Measurements from ENCODE around the gene RTCA. TPM values are rescaled to one million over a fixed set of nuclear protein-coding genes. Genes with fewer than 3 reads are reported as not detected.

RTCA gene
- total RNA-seq, 5 donors from 2014 or later (not counting 1 experiment from before 2014, with no cell fraction given), result 36.0 to 53.6 (median 40.1) TPM

DNA sequence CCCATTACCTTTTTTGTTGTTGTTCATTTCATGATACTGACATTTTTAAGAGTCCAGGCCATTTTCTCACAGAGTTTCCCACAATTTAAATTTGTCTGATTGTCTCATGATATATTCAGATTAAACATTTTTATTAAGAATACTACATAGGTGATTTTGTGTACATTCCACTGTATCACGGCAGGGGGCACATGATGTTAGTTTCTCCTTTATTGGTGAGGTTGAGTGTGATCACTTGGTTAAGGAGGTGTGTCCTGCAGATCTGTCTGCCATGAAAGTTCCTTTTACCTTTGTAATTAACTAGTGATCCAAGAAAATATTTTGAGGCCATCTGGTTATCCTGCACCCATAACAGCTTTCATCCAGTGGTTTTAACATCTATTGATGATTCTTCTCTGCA, 11.8 kb downstream of the RTCA start:
- Mint-ChIP-seq H3K4me3 (no peak overlapping the region), H3K4me1 (peaks cover 30 to 38% (median 32%) of the 10 kb centered on the region in 3 donors), H3K27ac (peak overlapping the region; percentile 0 to 67), H3K27me3 (no peaks in the 10 kb centered on the region), H3K36me3 (peaks cover 56% of the 10 kb centered on the region), H3K9me3 (no peaks in the 10 kb centered on the region)
- H3K27ac ChIP-seq (ENCODE audit: low read length), result no peak overlapping the region
- ATAC-seq (replicated peaks in 1 of 4) (peak in 3 of 4 experiments; percentile 45 to 57 (median 56)), DNase-seq (peak in 26 of 35 experiments; percentile 2 to 56 (median 20))
- H3K27me3 ChIP-seq (replicated peaks in 1 of 2; ENCODE audit: control insufficient read depth in 2 of 2, extremely low read depth in 1 of 2, insufficient read depth in 2 of 2, low read length in 1 of 2), result no peaks in the 10 kb centered on the region
- H3K4me1 ChIP-seq (ENCODE audit: control insufficient read depth in 1 of 2, extremely low read depth in 1 of 2, insufficient read depth in 2 of 2, low read length in 2 of 2), result no peaks in the 10 kb centered on the region
- H3K36me3 ChIP-seq (ENCODE audit: control insufficient read depth in 2 of 2, extremely low read depth in 1 of 2, insufficient read depth in 1 of 2, low read length in 1 of 2), result peaks cover 3 to 80% of the 10 kb centered on the region in 2 donors
- H3K4me3 ChIP-seq (ENCODE audit: control insufficient read depth in 1 of 2, extremely low read depth in 1 of 2, low read length in 1 of 2), result no peak overlapping the region
- ChIA-PET POLR2A (no interaction called here), CTCF (interaction anchor here (0.7 to 1.9 kb wide), 4 partner anchors 179 to 257 kb away, joined by 3 to 7 read pairs (median 4); no protein-coding TSS in a partner anchor)
- H3K9me3 ChIP-seq, result no peaks in the 10 kb centered on the region
- WGBS (ENCODE audit: insufficient coverage), result no CpG with 5 or more reads among the region's 1 CpG

DNA sequence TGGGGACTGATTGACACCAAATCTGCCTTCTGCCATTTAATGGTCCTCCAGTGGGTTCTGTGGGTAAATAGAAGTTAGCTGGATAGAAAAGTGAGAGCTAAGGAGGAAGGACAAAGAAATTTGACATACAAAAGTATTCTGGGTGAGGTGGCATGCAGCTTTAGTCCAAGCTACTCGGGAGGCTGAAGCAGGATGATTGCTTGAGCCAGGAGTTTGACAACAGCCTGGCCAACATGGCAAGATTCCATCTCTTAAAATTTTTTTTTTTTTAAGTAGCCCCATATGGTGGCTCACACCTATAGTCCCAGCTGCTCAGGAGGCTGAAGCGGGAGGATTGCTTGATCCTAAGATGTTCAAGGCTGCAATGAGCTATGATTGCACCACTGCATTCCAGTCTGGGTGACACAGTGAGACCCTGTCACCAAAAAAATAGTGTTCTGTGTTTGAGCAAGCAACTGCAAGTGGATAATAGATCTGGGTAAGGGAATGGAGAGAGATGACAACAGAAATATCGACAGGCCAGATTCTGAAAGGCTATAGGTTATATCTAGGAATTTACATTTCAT, 13.4 kb downstream of the RTCA start:
- peaks cover 54% of the 10 kb centered on the region for H3K36me3 Mint-ChIP-seq

DNA sequence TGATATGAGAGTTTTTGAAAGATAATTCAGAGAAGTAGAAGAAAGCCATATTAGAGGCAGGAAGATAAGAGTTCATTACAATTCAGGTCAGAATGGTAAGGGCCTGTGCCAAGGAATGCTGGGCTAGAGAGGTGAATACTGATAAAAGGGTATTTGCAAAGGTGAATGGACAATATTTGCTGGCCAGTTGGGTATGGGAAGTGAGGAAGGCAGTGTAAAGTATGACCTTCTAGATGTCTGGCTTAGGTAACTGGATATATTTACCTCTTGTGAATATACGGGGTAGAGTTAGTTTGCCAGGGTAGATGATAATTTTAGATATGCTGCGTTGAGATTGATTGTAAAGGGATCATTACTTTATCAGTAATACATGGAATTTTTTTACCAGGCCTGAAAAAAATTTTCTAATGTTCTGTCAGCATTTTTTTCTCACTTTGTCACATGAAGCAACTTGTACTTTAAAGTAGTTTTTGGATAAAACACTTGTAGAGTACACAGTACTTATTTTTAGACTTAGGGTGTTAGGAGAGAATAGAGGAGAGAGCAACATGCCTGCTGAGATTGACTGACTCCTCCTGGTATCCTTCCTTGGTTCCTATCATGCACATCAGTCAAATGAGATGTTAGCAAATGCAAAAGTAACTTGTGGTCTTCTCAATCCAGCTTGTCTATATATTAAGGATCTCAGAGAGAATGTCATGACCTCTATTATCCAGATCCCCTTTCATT, 14.1 kb downstream of the RTCA start:
- Histone ChIP-seq H3K27me3 (replicated peaks in 1 of 2; ENCODE audit: control insufficient read depth in 2 of 2, extremely low read depth in 1 of 2, insufficient read depth in 2 of 2, low read length in 1 of 2) (no peaks in the 10 kb centered on the region), H3K9me3 (no peaks in the 10 kb centered on the region), H3K27ac (ENCODE audit: low read length) (no peak overlapping the region), H3K4me1 (ENCODE audit: control insufficient read depth in 1 of 2, extremely low read depth in 1 of 2, insufficient read depth in 2 of 2, low read length in 2 of 2) (no peaks in the 10 kb centered on the region), H3K4me3 (ENCODE audit: control insufficient read depth in 1 of 2, extremely low read depth in 1 of 2, low read length in 1 of 2) (no peak overlapping the region), H3K36me3 (ENCODE audit: control insufficient read depth in 2 of 2, extremely low read depth in 1 of 2, insufficient read depth in 1 of 2, low read length in 1 of 2) (peaks cover 6 to 75% of the 10 kb centered on the region in 2 donors)
- ATAC-seq (replicated peaks in 1 of 4) (no peak), DNase-seq (no peak)
- peaks cover 51% of the 10 kb centered on the region for H3K36me3 Mint-ChIP-seq
- no CpG with 5 or more reads among the region's 2 CpGs for WGBS (ENCODE audit: insufficient coverage)
- no peak overlapping the region for H3K4me3 Mint-ChIP-seq
- H3K9me3 Mint-ChIP-seq, result no peaks in the 10 kb centered on the region
- H3K27ac Mint-ChIP-seq, result peak overlapping the region in 1 of 2 donors; percentile 2
- H3K27me3 Mint-ChIP-seq, result no peaks in the 10 kb centered on the region
- H3K4me1 Mint-ChIP-seq, result peaks cover 22 to 31% (median 25%) of the 10 kb centered on the region in 3 donors
- ChIA-PET POLR2A (interaction anchor here in 1 of 2 donors (0.5 kb wide), 1 partner anchor 1394 kb away, joined by 3 read pairs; no protein-coding TSS in a partner anchor), CTCF (interaction anchor here in 1 of 2 donors (1.6 kb wide), 1 partner anchor 177 kb away, joined by 4 read pairs; no protein-coding TSS in a partner anchor)

More for the DNA sequence above, 13.4 kb downstream of the RTCA start:
- DNase-seq (no peak), ATAC-seq (replicated peaks in 1 of 4) (no peak)
- Mint-ChIP-seq H3K4me3 (no peak overlapping the region), H3K9me3 (no peaks in the 10 kb centered on the region), H3K27ac (peak overlapping the region in 1 of 2 donors; percentile 26), H3K27me3 (no peaks in the 10 kb centered on the region), H3K4me1 (peaks cover 22 to 31% (median 27%) of the 10 kb centered on the region in 3 donors)
- H3K4me3 ChIP-seq (ENCODE audit: control insufficient read depth in 1 of 2, extremely low read depth in 1 of 2, low read length in 1 of 2), result no peak overlapping the region
- H3K9me3 ChIP-seq, result no peaks in the 10 kb centered on the region
- H3K27me3 ChIP-seq (replicated peaks in 1 of 2; ENCODE audit: control insufficient read depth in 2 of 2, extremely low read depth in 1 of 2, insufficient read depth in 2 of 2, low read length in 1 of 2), result no peaks in the 10 kb centered on the region
- H3K36me3 ChIP-seq (ENCODE audit: control insufficient read depth in 2 of 2, extremely low read depth in 1 of 2, insufficient read depth in 1 of 2, low read length in 1 of 2), result peaks cover 4 to 73% of the 10 kb centered on the region in 2 donors
- 100% methylated on average over 1 of the region's 3 CpGs for WGBS (ENCODE audit: insufficient coverage)
- ChIA-PET CTCF (interaction anchor here (0.7 to 1.9 kb wide), 3 partner anchors 177 to 475 kb away, joined by 3 to 4 read pairs (median 4); no protein-coding TSS in a partner anchor), POLR2A (interaction anchor here in 1 of 2 donors (0.5 kb wide), 1 partner anchor 1394 kb away, joined by 3 read pairs; no protein-coding TSS in a partner anchor)
- no peak overlapping the region for H3K27ac ChIP-seq (ENCODE audit: low read length)
- H3K4me1 ChIP-seq (ENCODE audit: control insufficient read depth in 1 of 2, extremely low read depth in 1 of 2, insufficient read depth in 2 of 2, low read length in 2 of 2), result no peaks in the 10 kb centered on the region

DNA sequence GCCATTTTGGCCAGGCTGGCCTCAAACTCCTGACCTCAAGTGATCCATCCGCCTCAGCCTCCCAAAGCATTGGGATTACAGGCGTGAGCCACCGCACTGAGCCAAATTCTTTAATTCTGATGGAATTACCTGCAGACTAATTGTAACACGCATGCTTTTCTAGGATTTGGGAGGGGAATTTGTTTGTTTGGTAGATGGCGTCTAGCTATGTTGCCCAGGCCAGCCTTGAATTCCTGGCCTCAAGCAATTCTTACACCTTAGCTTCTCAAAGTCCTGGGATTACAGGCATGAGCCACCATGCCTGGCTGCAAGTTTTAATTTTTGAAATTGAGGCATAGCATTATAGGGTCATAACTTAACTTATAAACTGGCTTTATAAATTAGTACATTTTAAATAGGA, 18.6 kb downstream of the RTCA start:
- WGBS (ENCODE audit: insufficient coverage), result 100% methylated on average over 5 of the region's 5 CpGs
- Mint-ChIP-seq H3K27me3 (no peaks in the 10 kb centered on the region), H3K36me3 (peaks cover 33% of the 10 kb centered on the region), H3K9me3 (no peaks in the 10 kb centered on the region), H3K4me3 (no peak overlapping the region), H3K4me1 (peaks cover 5 to 14% (median 6%) of the 10 kb centered on the region in 3 donors), H3K27ac (no peak overlapping the region)
- Histone ChIP-seq H3K4me3 (ENCODE audit: control insufficient read depth in 1 of 2, extremely low read depth in 1 of 2, low read length in 1 of 2) (no peak overlapping the region), H3K27ac (ENCODE audit: low read length) (no peak overlapping the region), H3K4me1 (ENCODE audit: control insufficient read depth in 1 of 2, extremely low read depth in 1 of 2, insufficient read depth in 2 of 2, low read length in 2 of 2) (no peaks in the 10 kb centered on the region), H3K9me3 (no peaks in the 10 kb centered on the region), H3K27me3 (replicated peaks in 1 of 2; ENCODE audit: control insufficient read depth in 2 of 2, extremely low read depth in 1 of 2, insufficient read depth in 2 of 2, low read length in 1 of 2) (no peaks in the 10 kb centered on the region), H3K36me3 (ENCODE audit: control insufficient read depth in 2 of 2, extremely low read depth in 1 of 2, insufficient read depth in 1 of 2, low read length in 1 of 2) (peaks cover 3 to 68% of the 10 kb centered on the region in 2 donors)
- ATAC-seq (replicated peaks in 1 of 4) (no peak), DNase-seq (no peak)
- CTCF ChIA-PET, result interaction anchor here (0.5 to 0.6 kb wide), 2 partner anchors 575 to 1141 kb away, joined by 3 read pairs; no protein-coding TSS in a partner anchor
- POLR2A ChIA-PET, result interaction anchor here in 1 of 2 donors (0.6 kb wide), 1 partner anchor 837 kb away, joined by 3 read pairs; no protein-coding TSS in a partner anchor

DNA sequence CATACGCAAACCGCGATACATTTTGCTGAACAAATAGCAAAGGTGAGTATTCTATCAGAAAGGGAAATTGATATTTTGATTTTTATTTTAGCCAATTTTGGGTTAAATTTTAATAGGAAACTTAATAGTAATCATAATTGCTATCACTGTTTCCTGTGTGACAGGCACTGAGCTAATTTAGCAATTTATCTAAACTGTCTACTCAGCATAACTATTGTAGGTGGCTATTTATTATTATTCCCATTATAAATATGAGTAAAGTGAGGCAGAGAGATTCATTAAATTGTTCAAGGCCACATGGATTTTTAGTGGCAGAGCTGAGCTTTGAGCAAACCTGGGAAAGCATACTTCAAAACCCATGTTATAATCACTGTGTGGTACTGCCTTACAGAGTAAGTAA, 21.1 kb downstream of the RTCA start:
- POLR2A ChIA-PET, result interaction anchor here (0.6 to 1.0 kb wide), 4 partner anchors 12 to 656 kb away, joined by 3 to 8 read pairs (median 4); partner anchors contain the start of gene RTCA (in 1 of the 2)
- Mint-ChIP-seq H3K27ac (no peak overlapping the region), H3K4me3 (no peak overlapping the region), H3K4me1 (peaks cover 0 to 2% (median 1%) of the 10 kb centered on the region in 3 donors), H3K36me3 (peaks cover 29% of the 10 kb centered on the region), H3K9me3 (no peaks in the 10 kb centered on the region), H3K27me3 (no peaks in the 10 kb centered on the region)
- Histone ChIP-seq H3K4me3 (ENCODE audit: control insufficient read depth in 1 of 2, extremely low read depth in 1 of 2, low read length in 1 of 2) (no peak overlapping the region), H3K27me3 (replicated peaks in 1 of 2; ENCODE audit: control insufficient read depth in 2 of 2, extremely low read depth in 1 of 2, insufficient read depth in 2 of 2, low read length in 1 of 2) (no peaks in the 10 kb centered on the region), H3K27ac (ENCODE audit: low read length) (no peak overlapping the region), H3K36me3 (ENCODE audit: control insufficient read depth in 2 of 2, extremely low read depth in 1 of 2, insufficient read depth in 1 of 2, low read length in 1 of 2) (peaks cover 3 to 70% of the 10 kb centered on the region in 2 donors), H3K4me1 (ENCODE audit: control insufficient read depth in 1 of 2, extremely low read depth in 1 of 2, insufficient read depth in 2 of 2, low read length in 2 of 2) (no peaks in the 10 kb centered on the region), H3K9me3 (no peaks in the 10 kb centered on the region)
- CTCF ChIA-PET, result interaction anchor here (0.5 to 1.8 kb wide), 5 partner anchors 10 to 589 kb away, joined by 3 to 8 read pairs (median 3); no protein-coding TSS in a partner anchor
- DNase-seq (no peak), ATAC-seq (replicated peaks in 1 of 4) (no peak)
- no CpG with 5 or more reads among the region's 3 CpGs for WGBS (ENCODE audit: insufficient coverage)

DNA sequence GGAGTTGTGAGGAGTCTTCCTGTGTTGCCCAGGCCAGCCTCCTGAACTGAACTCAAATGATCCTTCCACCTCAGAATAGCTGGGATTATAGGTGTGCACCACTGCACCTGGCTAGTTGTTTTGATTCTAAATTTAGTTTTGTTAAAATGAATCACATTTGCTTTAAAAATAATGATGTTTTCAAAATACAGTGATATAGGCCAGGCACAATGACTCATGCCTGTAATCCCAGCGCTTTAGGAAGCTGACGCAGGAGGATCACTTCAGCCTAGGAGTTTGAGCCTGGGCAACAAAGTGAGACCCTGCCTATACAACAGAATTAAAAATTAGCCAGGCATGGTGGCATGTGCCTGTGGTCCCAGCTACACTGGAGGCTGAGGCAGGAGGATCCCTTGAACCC, 24.3 kb downstream of the RTCA start:
- no peaks in the 10 kb centered on the region for H3K9me3 ChIP-seq
- H3K9me3 Mint-ChIP-seq, result no peaks in the 10 kb centered on the region
- no peaks in the 10 kb centered on the region for H3K27me3 ChIP-seq (replicated peaks in 1 of 2; ENCODE audit: control insufficient read depth in 2 of 2, extremely low read depth in 1 of 2, insufficient read depth in 2 of 2, low read length in 1 of 2)
- H3K4me1 Mint-ChIP-seq, result peaks cover 0 to 2% (median 1%) of the 10 kb centered on the region in 3 donors
- no peak overlapping the region for H3K4me3 Mint-ChIP-seq
- H3K36me3 ChIP-seq (ENCODE audit: control insufficient read depth in 2 of 2, extremely low read depth in 1 of 2, insufficient read depth in 1 of 2, low read length in 1 of 2), result peaks cover 0 to 60% of the 10 kb centered on the region in 2 donors
- no peak overlapping the region for H3K4me3 ChIP-seq (ENCODE audit: control insufficient read depth in 1 of 2, extremely low read depth in 1 of 2, low read length in 1 of 2)
- H3K27me3 Mint-ChIP-seq, result no peaks in the 10 kb centered on the region
- peak overlapping the region in 1 of 2 donors; percentile 58 for H3K27ac Mint-ChIP-seq
- H3K36me3 Mint-ChIP-seq, result peaks cover 29% of the 10 kb centered on the region
- DNase-seq, result no peak
- ATAC-seq (replicated peaks in 1 of 4), result no peak
- ChIA-PET CTCF (interaction anchor here (0.5 to 1.3 kb wide), 7 partner anchors 25 to 579 kb away, joined by 3 to 5 read pairs (median 3); partner anchors contain the start of gene RTCA (in 1 of the 2)), POLR2A (interaction anchor here in 1 of 2 donors (0.6 kb wide), 1 partner anchor 60 kb away, joined by 3 read pairs; no protein-coding TSS in a partner anchor)
- no peak overlapping the region for H3K27ac ChIP-seq (ENCODE audit: low read length)
- WGBS (ENCODE audit: insufficient coverage), result 100% methylated on average over 1 of the region's 2 CpGs
- no peaks in the 10 kb centered on the region for H3K4me1 ChIP-seq (ENCODE audit: control insufficient read depth in 1 of 2, extremely low read depth in 1 of 2, insufficient read depth in 2 of 2, low read length in 2 of 2)
